ENCODE measurements around the gene GIMAP6. TPM values are rescaled to one million over a fixed set of nuclear protein-coding genes. Genes with fewer than 3 reads are reported as not detected.
"Not testable (repeated sequence)": the region's sequence is repeated elsewhere in the genome, so short reads cannot be mapped to it uniquely, and the experiment has no call there.

GIMAP6 gene
- total RNA-seq, 1 donor from 2014 or later: not detected

GRCh38 chr7:150620617-150621371 is 11.4 kb downstream of the GIMAP6 start:
- no peak for TF ChIP-seq CTCF (IDR thresholded peaks at IDR 0.05; ENCODE audit: insufficient read depth, low read length, severe bottlenecking)
- no peak for FAIRE-seq
- Histone ChIP-seq H3K36me3 (ENCODE audit: control insufficient read depth, insufficient read depth, low read length) (no peaks in the 10 kb centered on the region), H3K27me3 (ENCODE audit: control insufficient read depth, insufficient read depth, low read length) (no peaks in the 10 kb centered on the region), H3K4me3 (ENCODE audit: low read depth, low read length) (no peak overlapping the region)
- DNase-seq (ENCODE audit: low read depth): no peak

GRCh38 chr7:150620061-150620460 is 12.1 kb downstream of the GIMAP6 start:
- Histone ChIP-seq H3K4me3 (ENCODE audit: low read depth, low read length) (no peak overlapping the region), H3K36me3 (ENCODE audit: control insufficient read depth, insufficient read depth, low read length) (no peaks in the 10 kb centered on the region), H3K27me3 (ENCODE audit: control insufficient read depth, insufficient read depth, low read length) (no peaks in the 10 kb centered on the region)
- DNase-seq (ENCODE audit: low read depth): no peak
- TF ChIP-seq CTCF (IDR thresholded peaks at IDR 0.05; ENCODE audit: insufficient read depth, low read length, severe bottlenecking): no peak
- FAIRE-seq: no peak

GRCh38 chr7:150615221-150615755 is 16.9 kb downstream of the GIMAP6 start:
- not testable (repeated sequence) for H3K36me3 ChIP-seq (ENCODE audit: control insufficient read depth, insufficient read depth, low read length); DNase-seq (ENCODE audit: low read depth); FAIRE-seq; H3K4me3 ChIP-seq (ENCODE audit: low read depth, low read length); H3K27me3 ChIP-seq (ENCODE audit: control insufficient read depth, insufficient read depth, low read length)

- H3K27me3 ChIP-seq (ENCODE audit: control insufficient read depth, insufficient read depth, low read length); DNase-seq (ENCODE audit: low read depth); H3K36me3 ChIP-seq (ENCODE audit: control insufficient read depth, insufficient read depth, low read length); FAIRE-seq; H3K4me3 ChIP-seq (ENCODE audit: low read depth, low read length): not testable (repeated sequence)
These were observed 17.8 kb downstream of the GIMAP6 start for GRCh38 chr7:150614426-150614825.

GRCh38 chr7:150613880-150614279 is 18.3 kb downstream of the GIMAP6 start:
- H3K4me3 ChIP-seq (ENCODE audit: low read depth, low read length): no peak overlapping the region
- TF ChIP-seq CTCF (IDR thresholded peaks at IDR 0.05; ENCODE audit: insufficient read depth, low read length, severe bottlenecking): no peak
- FAIRE-seq: no peak

GRCh38 chr7:150612925-150613324 is 19.3 kb downstream of the GIMAP6 start:
- no peak for TF ChIP-seq CTCF (IDR thresholded peaks at IDR 0.05; ENCODE audit: insufficient read depth, low read length, severe bottlenecking)
- H3K36me3 ChIP-seq (ENCODE audit: control insufficient read depth, insufficient read depth, low read length): no peaks in the 10 kb centered on the region
- no peak overlapping the region for H3K4me3 ChIP-seq (ENCODE audit: low read depth, low read length)
- H3K27me3 ChIP-seq (ENCODE audit: control insufficient read depth, insufficient read depth, low read length): no peaks in the 10 kb centered on the region
- FAIRE-seq (no peak), DNase-seq (ENCODE audit: low read depth) (no peak)

More at GRCh38 chr7:150613880-150614279, 18.3 kb downstream of the GIMAP6 start:
- Histone ChIP-seq H3K27me3 (ENCODE audit: control insufficient read depth, insufficient read depth, low read length) (no peaks in the 10 kb centered on the region), H3K36me3 (ENCODE audit: control insufficient read depth, insufficient read depth, low read length) (no peaks in the 10 kb centered on the region)
- no peak for DNase-seq (ENCODE audit: low read depth)

GRCh38 chr7:150610233-150610632 is 22.0 kb downstream of the GIMAP6 start:
- Histone ChIP-seq H3K27me3 (ENCODE audit: control insufficient read depth, insufficient read depth, low read length) (no peaks in the 10 kb centered on the region), H3K36me3 (ENCODE audit: control insufficient read depth, insufficient read depth, low read length) (no peaks in the 10 kb centered on the region), H3K4me3 (ENCODE audit: low read depth, low read length) (no peak overlapping the region)
- DNase-seq (ENCODE audit: low read depth) (no peak), FAIRE-seq (no peak)
- no peak for TF ChIP-seq CTCF (IDR thresholded peaks at IDR 0.05; ENCODE audit: insufficient read depth, low read length, severe bottlenecking)

GRCh38 chr7:150603600-150603999 is 28.6 kb downstream of the GIMAP6 start:
- not testable (repeated sequence) for DNase-seq (ENCODE audit: low read depth); H3K27me3 ChIP-seq (ENCODE audit: control insufficient read depth, insufficient read depth, low read length); FAIRE-seq; H3K4me3 ChIP-seq (ENCODE audit: low read depth, low read length); H3K36me3 ChIP-seq (ENCODE audit: control insufficient read depth, insufficient read depth, low read length)
